ENCODE measurements around the gene SERPINF2. TPM values are rescaled to one million over a fixed set of nuclear protein-coding genes. Genes with fewer than 3 reads are reported as not detected.
"Not testable (repeated sequence)": the region's sequence is repeated elsewhere in the genome, so short reads cannot be mapped to it uniquely, and the experiment has no call there.

Gene SERPINF2
- total RNA-seq, 1 donor from 2014 or later, result 0.15 TPM

DNA sequence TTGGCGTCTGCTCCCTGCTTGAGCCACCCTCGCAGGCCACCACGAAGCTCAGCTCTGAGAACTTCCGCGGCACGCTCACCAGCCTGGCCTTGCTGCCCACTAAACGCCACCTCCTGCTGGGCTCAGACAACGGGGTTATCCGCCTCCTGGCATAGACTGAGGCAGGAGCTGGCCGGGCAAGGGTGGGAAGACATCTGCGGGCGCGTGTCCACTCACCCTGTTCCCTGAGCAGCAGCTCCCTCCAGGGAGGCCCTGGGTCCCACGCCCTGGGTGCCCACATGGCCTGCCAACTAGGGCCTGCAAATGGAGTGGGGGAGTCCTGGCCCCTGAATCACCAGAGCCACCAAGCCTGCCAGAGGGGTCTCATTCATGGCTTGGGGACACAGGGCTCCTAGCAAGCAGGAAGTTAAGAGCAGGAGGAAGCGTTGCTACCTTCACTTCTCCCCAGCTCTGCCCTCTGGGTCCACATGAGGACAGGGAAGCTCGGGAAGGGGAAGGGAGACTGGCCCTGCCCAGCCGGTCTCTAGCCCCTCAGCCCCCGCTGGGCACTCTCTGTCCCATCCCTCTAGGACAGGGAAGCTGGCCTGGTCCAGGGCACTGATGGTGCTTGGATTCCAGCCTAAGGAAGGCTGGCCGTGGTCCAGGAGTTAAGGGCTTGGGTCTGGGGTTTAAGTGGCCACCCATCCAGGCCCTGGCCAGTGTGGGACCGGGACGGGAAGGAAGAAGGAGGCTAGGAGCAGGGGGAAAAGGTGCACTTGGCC is 5.0 kb upstream of the SERPINF2 start:
- Mint-ChIP-seq H3K4me3 (ENCODE audit: unreplicated experiment) (no peak overlapping the region), H3K27ac (ENCODE audit: unreplicated experiment) (no peak overlapping the region), H3K36me3 (ENCODE audit: low read depth) (peaks cover 5% of the 10 kb centered on the region), H3K4me1 (ENCODE audit: low read depth) (peaks cover 13% of the 10 kb centered on the region), H3K27me3 (ENCODE audit: low read depth) (no peaks in the 10 kb centered on the region), H3K9me3 (ENCODE audit: low read depth) (no peaks in the 10 kb centered on the region)
- TF ChIP-seq, protein P1, sequence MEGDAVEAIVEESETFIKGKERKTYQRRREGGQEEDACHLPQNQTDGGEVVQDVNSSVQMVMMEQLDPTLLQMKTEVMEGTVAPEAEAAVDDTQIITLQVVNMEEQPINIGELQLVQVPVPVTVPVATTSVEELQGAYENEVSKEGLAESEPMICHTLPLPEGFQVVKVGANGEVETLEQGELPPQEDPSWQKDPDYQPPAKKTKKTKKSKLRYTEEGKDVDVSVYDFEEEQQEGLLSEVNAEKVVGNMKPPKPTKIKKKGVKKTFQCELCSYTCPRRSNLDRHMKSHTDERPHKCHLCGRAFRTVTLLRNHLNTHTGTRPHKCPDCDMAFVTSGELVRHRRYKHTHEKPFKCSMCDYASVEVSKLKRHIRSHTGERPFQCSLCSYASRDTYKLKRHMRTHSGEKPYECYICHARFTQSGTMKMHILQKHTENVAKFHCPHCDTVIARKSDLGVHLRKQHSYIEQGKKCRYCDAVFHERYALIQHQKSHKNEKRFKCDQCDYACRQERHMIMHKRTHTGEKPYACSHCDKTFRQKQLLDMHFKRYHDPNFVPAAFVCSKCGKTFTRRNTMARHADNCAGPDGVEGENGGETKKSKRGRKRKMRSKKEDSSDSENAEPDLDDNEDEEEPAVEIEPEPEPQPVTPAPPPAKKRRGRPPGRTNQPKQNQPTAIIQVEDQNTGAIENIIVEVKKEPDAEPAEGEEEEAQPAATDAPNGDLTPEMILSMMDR (IDR thresholded peaks at IDR 0.05), result no peak
- no peak for DNase-seq (ENCODE audit: low spot score)

DNA sequence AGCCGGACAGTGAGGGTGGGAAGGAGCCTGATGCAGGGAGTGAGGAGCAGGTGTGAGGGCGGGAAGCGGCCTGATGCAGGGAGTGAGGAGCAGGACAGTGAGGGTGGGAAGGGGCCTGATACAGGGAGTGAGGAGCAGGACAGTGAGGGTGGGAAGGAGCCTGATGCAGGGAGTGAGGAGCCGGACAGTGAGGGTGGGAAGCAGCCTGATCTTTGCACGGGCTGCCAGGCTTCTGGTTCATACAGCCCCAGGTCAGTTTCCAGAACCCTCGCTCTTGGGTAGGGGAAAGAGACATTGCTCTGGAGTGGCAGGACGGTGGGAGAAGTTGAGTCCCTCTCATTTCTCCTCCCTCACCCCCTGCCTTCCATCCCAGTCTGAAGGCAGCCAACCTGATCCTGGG is 772 bp upstream of the SERPINF2 start:
- not testable (repeated sequence) for H3K27ac Mint-ChIP-seq (ENCODE audit: unreplicated experiment); H3K27me3 Mint-ChIP-seq (ENCODE audit: low read depth); H3K9me3 Mint-ChIP-seq (ENCODE audit: low read depth); H3K36me3 Mint-ChIP-seq (ENCODE audit: low read depth); H3K4me3 Mint-ChIP-seq (ENCODE audit: unreplicated experiment); DNase-seq (ENCODE audit: low spot score); H3K4me1 Mint-ChIP-seq (ENCODE audit: low read depth)

DNA sequence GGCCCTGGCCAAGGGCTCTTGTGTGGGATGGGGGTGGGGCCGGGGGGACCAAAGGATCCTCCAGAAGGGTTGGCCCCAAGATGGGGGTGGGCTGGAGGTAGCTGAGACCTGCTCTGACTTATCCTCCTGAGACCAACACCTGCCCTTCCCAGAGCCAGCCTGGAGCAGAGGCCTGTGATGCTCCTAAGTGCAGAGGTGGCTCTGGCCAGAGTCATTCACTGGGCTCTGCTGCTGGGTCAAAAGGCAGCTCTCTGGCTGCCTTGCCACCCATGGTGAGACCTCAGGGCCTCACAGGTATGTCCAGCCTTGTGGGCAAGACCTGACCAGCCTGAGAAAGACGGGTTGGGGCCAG is 393 bp downstream of the SERPINF2 start:
- H3K4me1 Mint-ChIP-seq (ENCODE audit: low read depth), result no peaks in the 10 kb centered on the region
- no peaks in the 10 kb centered on the region for H3K9me3 Mint-ChIP-seq (ENCODE audit: low read depth)
- H3K27ac Mint-ChIP-seq (ENCODE audit: unreplicated experiment), result no peak overlapping the region
- no peak for DNase-seq (ENCODE audit: low spot score)
- H3K36me3 Mint-ChIP-seq (ENCODE audit: low read depth), result no peaks in the 10 kb centered on the region
- H3K4me3 Mint-ChIP-seq (ENCODE audit: unreplicated experiment), result no peak overlapping the region
- no peaks in the 10 kb centered on the region for H3K27me3 Mint-ChIP-seq (ENCODE audit: low read depth)
- TF ChIP-seq, protein P1 (IDR thresholded peaks at IDR 0.05), result no peak

DNA sequence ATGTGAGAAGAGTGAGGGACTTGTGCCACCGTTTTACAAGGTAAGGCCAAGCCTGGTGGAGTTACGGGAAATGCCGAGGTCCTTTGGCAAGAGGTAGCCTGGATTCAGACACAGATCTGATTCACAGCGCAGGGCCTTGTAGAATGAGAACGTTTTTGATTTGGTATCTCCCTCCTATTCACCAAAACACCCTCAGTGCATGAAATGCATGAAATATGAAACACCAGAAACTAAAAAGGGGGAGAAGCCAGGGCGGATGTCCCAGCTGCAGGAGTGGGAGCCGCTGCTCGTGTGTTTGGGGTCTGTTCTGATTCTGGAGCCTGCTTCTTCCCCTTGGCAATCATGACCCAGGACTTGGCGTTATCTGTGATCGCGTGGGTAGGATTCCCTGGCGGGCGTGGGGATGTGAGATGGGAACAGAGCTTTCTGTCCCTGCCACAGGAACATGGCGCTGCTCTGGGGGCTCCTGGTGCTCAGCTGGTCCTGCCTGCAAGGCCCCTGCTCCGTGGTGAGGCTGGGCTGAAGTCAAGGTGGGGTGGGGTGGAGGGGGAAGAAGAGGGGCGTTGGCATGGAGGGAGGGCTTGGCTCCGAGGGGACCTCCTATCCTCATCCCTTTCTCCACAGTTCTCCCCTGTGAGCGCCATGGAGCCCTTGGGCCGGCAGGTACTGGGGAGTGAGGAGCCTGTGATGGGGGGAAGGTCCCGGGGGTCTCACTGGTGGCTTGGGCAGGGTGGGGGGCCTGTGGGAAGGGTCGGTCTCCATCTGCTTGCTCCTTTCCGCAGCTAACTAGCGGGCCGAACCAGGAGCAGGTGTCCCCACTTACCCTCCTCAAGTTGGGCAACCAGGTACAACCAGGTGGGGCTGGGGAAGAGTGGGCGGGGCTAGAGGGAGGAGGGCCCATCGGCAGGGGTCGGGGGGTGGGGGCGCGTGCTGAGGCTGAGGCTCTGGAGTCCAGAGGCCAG is 2.2 kb downstream of the SERPINF2 start:
- no peaks in the 10 kb centered on the region for H3K27me3 Mint-ChIP-seq (ENCODE audit: low read depth)
- no peak overlapping the region for H3K4me3 Mint-ChIP-seq (ENCODE audit: unreplicated experiment)
- no peak for DNase-seq (ENCODE audit: low spot score)
- H3K9me3 Mint-ChIP-seq (ENCODE audit: low read depth), result no peaks in the 10 kb centered on the region
- H3K36me3 Mint-ChIP-seq (ENCODE audit: low read depth), result no peaks in the 10 kb centered on the region
- H3K27ac Mint-ChIP-seq (ENCODE audit: unreplicated experiment), result no peak overlapping the region
- TF ChIP-seq, protein P1 (IDR thresholded peaks at IDR 0.05), result no peak
- no peaks in the 10 kb centered on the region for H3K4me1 Mint-ChIP-seq (ENCODE audit: low read depth)

DNA sequence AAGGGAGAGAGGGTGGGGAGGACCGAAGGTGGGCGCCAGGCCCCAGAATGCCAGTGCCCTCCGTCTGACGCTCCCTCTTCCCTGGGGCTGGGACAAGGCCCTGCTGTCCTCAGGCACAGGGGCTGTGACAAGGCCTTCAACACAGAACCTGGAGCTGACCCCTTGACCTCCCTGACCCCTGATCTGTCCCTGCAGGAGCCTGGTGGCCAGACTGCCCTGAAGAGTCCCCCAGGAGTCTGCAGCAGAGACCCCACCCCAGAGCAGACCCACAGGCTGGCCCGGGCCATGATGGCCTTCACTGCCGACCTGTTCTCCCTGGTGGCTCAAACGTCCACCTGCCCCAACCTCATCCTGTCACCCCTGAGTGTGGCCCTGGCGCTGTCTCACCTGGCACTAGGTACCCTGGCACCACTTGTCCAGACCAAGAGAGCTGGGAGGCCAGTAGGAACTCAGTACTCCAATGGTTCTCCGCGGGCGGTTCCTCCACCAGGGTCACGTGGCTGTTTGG is 2.9 kb downstream of the SERPINF2 start:
- no peaks in the 10 kb centered on the region for H3K4me1 Mint-ChIP-seq (ENCODE audit: low read depth)
- no peak overlapping the region for H3K4me3 Mint-ChIP-seq (ENCODE audit: unreplicated experiment)
- no peak overlapping the region for H3K27ac Mint-ChIP-seq (ENCODE audit: unreplicated experiment)
- DNase-seq (ENCODE audit: low spot score), result no peak
- H3K27me3 Mint-ChIP-seq (ENCODE audit: low read depth), result no peaks in the 10 kb centered on the region
- H3K9me3 Mint-ChIP-seq (ENCODE audit: low read depth), result no peaks in the 10 kb centered on the region
- no peaks in the 10 kb centered on the region for H3K36me3 Mint-ChIP-seq (ENCODE audit: low read depth)
- TF ChIP-seq, protein P1 (IDR thresholded peaks at IDR 0.05), result no peak
